Left colon (tissue), 2 donors: ENCODE results near the gene AQP1. TPM values are rescaled to one million over a fixed set of nuclear protein-coding genes. Genes with fewer than 3 reads are reported as not detected.

Experiments used
- ATAC-seq: fragments of 200-7000 bp; cut with Tn5 transposase; one replicate; pipeline ENCODE4 v1.9.1; 2020; ENCODE audit warnings: mild to moderate bottlenecking, moderate library complexity
- DNase-seq, 2 donors: peaks; one replicate each; pipeline ENCODE4 v3.0.0-alpha.2; 2020
- intact Hi-C, 2 donors: fragments of 100-400 bp; cut with DNase I in 1 of 2; cut with micrococcal nuclease in 1 of 2; formaldehyde crosslinking; loops; one replicate each; pipeline versions ENCODE4 v1.11.2 to v1.14.0; 2022; cut with DNase I, micrococcal nuclease
- total RNA-seq, 2 donors: library from RNA; stranded (reverse); fragmentation: NEBNext Ultra II Directional; extraction: Animal tissue kit (Norgen Biotek cat#: 25700); gene quantifications; one replicate each; pipeline ENCODE4 v1.2.1, GENCODE V29; 2021
- donor health status: DM: no; HTN: no; CAD: no.
- donor health status: DM: yes; HTN: yes; CAD: no.

Gene AQP1
- total RNA-seq, 2 donors from 2014 or later: 27.6 to 45.5 TPM

DNA sequence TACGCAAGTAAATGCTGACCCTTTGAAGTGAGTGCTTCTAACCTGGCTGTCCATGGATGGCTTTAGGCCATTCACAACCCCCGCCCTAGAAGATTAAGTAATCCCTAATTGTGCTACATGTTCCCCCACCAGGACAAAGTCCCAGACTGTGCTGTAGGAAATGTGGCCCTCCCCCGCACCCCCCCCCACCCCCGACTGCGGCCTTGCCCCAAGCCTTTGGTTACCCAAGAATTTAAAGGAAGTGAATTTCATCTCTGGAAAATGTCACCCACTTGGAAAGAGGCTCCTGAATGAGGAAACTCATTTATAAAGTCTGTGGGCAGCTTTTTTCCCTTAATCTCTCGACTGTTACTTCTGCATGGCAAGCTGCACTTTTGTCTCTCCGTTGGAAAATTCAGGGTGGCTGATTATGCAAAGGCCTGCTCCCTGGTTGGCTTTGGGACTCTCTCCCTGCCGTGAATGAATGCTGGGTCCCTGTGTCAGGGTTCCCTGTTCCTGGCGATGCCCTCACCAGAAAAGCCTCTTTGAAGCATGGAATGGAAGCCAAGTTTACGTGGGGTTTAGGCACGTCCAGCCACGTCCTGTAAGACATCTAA lies 31.4 kb upstream of the AQP1 start:
- ATAC-seq (no peak), DNase-seq (no peak)
- intact Hi-C loops: no loop called here

DNA sequence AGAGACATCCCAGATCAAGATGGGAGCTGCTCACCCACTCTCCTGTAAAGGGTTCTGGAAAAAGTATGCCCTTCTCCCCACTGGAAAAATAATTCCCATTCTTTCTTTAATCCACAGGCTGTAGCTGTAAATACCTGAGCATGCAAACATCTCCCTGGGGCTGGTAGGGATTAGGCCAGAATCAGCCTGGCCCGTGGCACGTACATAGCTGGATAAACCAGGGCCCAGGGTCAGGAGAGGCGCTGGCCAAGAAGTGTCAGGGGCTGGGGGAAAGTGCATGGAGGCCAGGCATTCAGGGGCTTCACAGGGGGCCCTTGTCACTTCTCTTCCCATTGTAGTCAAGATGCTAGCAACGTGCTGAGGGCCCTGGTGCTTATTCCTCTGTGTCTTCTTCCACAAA lies 30.7 kb upstream of the AQP1 start:
- intact Hi-C loops: no loop called here
- no peak for ATAC-seq
- no peak for DNase-seq

DNA sequence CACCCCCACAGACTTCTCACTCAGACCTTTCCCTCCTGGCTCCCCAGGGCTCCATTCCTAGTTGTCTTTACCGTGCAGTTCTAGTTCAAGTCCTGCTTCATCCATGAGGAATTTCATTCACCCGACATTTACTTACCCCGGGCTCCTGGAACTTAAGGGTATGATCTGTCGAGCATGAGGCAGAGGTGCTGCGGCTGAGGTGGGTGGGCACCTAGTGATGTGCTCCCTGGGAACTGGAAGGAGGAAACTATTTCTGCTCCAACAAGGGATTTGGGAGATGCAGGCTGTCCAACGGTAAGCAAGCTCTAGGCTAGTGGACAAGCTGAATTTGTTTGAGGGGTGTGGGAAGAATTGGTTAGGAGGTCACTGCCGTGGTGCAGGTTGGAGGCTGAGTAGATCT lies 30.2 kb upstream of the AQP1 start:
- ATAC-seq: no peak

DNA sequence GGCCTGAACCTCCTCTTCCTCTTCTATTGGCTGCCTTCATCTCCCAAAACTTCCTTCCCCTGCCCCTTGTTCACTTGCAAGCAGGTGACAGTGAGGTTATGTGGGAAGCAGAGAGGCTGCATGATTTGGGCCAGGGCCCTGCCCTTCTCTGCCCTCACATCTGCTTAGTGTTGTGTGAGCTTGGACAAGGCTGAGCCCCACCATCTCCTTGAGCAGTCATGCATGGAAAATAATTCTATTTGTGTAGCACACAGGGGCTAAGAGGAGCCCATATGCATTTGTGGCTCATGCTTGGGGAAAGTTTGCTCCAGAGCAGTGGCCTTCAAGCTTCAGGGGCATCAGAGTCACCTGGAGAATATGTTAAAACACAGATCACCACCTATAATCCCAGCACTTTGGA lies 26.8 kb upstream of the AQP1 start:
- DNase-seq (no peak), ATAC-seq (no peak)
- intact Hi-C loops: no loop called here

More for the DNA sequence above, 30.2 kb upstream of the AQP1 start:
- no peak for DNase-seq
- intact Hi-C loops: no loop called here

DNA sequence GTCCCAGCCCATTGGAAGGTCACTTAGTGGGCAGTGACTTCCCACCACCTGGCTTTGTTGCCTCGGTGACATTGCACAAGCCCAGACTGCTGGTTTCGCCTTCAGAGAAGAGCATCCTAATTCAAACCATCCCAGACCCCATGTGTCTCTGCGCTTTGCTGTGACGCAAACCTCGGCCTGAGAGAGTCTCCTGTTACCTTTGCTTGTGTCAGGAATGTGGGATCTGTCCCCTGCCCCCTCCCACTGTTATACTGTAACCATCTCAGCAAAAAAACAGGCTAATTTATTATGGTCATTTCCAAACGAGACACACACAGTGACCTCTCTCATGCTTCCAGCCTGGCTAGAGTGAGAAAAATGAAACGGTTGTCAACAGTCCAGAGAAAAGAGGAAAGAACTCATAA lies 25.0 kb upstream of the AQP1 start:
- intact Hi-C loops: no loop called here
- no peak for ATAC-seq
- DNase-seq: no peak

DNA sequence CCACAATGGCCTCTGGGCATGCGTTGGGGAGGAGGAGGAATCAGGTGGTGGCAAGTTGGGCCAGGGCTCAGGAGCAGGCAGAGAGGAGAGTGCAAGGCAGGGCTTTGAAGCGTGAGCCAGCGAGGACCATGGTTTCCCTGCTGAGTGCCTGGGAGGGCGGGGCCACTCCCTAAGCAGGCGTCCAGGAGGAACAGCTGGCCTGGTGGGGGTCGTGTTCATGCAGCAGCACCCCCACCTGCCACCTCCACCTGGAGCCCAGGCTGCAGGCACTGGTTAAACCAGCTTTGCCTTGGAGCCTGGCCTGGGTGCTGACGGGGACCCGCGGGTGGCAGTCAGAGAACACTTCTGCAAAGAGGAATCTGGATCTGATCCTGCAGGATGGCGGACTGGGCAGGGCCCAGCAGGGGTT lies 24.2 kb upstream of the AQP1 start:
- intact Hi-C loops: no loop called here
- no peak for DNase-seq
- ATAC-seq: no peak

DNA sequence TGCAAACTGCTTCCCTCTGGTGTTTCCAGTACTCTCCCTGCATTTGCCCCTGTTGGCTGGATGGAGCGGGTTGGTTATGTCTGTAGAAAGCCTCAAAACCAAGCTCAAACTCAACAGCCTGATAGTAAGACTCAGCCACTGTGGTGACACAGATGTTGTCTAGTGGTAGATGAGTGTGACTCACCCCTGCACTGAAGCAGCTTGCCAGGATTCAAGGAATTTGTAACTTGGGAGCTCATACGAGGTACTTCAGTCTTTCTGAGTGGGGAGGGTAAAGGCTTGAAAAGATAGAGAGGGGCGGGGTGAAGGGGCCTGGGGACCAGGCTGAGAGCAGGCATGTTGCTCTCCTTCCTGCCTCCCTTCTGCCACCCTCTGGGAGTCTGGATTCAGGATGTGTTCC lies 22.9 kb upstream of the AQP1 start:
- DNase-seq (no peak), ATAC-seq (no peak)
- intact Hi-C loops: no loop called here

DNA sequence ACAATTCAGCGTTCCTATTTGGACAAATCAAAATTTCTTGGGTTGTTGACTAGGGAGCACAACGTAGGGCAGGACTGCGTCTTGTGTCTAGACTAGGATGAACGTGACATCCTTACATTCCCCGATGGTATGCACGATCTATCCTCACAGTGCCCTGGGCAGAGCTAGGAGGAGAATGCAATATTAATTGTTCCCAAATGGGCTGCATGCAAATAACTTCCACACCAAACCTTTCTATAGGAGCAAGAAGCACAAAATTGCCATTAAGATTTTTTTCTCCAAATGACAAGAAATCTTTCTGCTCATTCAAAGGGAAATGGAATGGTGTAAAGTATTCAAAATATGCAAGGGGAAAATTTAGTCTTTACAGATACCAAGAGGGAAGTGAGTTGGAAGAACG lies 21.4 kb upstream of the AQP1 start:
- DNase-seq (no peak), ATAC-seq (no peak)
- intact Hi-C loops: no loop called here

DNA sequence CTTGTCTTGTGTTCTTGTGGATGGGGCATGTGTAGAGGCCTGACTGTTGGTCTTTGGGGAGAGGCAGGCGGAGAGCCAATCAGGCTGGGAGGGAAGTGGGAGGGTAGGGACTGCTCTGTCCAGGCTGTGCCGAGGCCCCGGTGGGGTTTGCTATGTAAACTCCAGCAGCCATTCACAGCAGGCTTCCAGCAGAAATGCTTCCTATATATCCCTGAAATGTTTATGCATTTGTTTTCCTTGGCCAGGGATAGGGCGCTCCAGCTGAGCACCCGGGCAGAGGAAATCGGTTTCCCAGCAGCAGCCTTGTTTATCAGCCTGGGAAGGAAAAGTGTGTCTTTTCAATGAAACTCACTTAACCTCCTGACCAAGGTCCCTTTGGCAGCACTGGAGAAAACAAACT lies 18.3 kb upstream of the AQP1 start:
- ATAC-seq (peak; percentile 42), DNase-seq (no peak)
- intact Hi-C loops: no loop called here

DNA sequence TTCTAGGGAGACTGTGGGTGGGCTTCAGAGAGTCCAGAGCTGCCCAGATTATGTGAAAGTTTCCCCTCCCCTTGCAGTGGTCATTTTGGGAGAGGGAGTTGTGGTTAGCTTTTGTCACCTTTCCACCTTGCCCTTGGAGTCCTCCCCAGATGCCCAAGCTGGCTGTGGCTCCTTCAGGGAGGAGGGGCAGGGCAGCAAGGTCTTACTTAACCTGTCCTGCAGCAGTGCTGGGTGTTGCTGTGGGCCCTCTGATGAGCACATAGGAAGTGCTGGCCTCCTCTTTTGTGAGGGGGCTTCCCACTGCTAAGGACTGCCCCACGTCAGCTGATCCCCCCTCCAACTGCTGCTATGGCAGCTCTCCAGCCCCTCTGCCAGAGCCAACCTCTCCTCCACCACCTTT lies 17.6 kb upstream of the AQP1 start:
- no peak for ATAC-seq
- intact Hi-C loops: no loop called here
- DNase-seq: no peak

DNA sequence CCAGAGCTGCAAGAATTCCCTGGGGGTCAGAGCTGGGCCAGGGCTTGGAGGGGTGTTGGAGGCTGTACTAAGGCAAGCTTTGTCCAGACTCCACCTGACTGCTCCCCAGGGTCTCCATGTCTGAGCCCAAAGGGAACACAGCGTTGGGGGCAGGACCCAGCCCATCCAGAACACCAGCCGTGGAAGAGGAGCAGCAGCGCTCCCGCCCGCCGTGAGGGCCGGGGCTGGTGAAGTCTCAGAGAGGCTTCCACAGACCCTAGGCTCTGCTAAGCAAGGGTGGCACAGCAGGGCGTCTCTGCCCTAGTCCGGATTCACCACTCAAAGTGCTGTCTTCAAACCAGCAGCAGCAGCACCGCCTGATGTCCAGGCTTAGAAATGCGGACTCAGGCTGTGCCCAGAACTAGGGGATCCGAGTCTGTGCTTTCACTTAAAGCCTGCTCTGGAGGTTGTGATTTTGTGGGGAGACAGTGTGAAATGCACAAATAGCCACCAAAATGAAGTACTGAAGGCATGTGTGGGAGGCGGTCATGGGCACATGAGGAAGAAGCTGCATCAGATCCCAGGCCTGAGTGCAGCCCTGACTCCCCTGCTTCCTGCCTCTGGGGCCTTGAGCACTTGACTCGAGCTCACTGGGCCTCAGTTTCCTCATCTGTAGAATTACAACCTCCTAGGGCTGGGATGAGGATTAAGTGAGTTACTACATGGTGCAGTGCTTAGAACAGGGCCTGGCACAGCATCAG lies 16.6 kb upstream of the AQP1 start:
- ATAC-seq: no peak
- intact Hi-C loops: no loop called here
- DNase-seq: no peak

DNA sequence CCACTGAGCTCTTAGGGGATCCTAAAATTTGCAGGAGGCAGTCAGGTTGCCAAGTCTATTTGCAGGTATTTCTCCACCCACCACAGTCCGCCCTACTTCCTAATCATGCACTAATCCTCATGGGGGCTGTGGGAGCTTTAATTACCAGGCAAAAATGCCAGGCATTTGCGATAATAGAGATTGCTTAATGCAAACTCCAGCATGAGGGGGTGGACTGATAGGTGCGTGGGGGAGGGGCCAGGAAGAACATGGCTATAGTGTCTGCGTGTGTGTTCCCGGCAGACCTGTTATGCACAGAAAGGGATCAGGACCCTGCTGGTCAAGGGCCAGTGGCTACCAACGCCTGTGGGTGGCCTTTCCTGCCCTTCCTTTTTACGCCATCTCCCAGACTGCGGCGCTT lies 15.6 kb upstream of the AQP1 start:
- DNase-seq (no peak), ATAC-seq (no peak)
- intact Hi-C loops: no loop called here

DNA sequence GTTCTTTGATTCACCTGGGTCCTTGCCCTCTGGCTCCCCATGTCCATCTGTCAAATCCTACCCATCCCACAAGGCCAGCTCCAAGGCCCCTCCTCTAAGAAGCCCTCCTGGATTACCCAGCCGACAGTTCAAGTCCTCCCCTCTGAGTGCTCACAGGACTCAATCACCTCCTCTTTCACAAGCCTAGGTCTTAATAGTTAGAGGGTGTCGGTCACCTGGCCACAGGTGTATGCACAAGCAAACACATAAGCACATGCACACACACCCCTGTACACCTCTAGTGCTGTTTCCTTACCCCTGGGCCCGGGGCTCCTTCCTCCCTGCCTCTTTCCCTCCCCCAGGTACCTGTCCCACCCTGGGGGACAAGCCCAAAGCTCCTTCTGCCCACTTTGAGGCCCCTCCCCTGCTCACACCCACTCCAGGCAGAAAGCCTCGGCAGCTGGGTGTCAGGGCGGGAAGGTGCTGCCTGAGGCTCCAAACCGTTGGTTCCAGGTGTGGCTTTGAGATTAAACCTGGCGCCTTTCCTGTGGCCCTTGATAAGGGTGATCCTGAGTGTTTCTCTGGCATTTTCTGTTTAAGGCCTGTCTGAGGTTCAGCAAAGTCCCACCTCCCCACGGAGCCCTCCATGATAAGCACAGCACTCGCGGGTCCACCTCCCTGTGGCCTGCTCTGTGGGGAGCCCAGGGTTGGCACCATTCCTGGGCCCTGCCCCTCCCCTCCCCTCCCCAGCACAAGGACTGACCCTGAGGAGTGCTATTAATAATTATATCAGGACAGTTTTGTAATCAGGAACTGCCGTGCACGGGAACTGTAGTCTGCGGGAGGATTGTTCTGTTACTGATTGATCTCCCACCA lies 14.6 kb upstream of the AQP1 start:
- ATAC-seq: peak; percentile 71
- DNase-seq: peak in 1 of 2 donors; percentile 22
- intact Hi-C loops: no loop called here

DNA sequence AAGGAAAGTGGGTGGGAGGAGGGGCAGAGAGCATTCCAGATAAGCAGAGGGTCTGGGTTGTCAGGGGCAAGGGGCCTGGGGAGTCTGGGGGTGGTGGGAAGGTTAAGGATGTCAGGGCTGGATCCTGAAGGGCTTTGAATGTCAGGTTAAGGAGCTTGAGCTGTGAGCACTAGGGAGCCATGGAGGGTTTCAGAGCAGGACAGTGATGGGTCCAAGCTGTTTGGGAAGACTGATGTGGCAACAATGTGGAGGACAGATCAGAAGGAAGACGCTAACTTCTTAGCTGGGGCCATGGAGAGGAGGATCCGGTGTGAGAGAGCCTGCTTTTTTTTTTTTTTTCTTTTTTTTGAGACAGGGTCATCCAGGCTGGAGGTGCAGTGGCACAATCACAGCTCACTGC lies 13.9 kb upstream of the AQP1 start:
- ATAC-seq: no peak
- intact Hi-C loops: no loop called here
- DNase-seq: no peak

DNA sequence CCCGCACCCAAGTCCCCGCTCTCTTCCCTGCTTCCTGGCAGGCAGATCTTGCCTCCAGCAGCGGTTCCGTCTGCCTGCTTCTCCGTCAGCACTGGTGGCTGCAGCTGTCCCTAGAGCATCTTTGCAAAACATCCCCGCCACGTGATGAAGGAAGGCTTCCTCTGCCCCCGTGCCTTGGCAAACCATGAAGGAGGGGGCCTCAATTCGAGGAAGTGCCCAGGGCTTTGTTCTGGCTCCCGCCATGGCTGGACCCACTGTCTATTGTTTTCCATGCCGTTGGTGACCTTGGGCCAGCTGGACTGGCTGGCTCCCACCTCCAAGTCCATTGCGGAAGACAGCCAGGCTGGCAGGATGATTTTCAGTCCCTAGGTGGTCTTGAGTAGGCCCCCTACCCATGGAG lies 13.2 kb upstream of the AQP1 start:
- intact Hi-C loops: no loop called here
- DNase-seq (no peak), ATAC-seq (no peak)

DNA sequence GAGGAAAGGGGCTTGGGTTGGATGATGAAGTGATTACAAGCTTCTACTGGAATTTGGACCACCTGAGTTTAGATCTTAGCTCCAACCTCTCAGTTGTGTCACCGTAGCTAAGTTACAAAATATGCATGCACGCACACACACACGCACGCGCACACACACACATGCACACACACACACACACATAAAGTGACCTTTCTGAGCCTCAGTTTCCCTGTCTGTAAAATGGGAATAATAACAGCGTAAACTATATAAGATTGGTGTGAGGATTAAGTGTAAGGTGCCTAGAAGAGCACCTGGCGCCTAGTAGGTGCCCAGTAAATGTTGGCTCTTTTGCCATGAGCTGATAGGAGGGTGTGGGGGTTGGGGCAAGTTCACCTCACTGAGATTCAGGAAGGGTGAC lies 12.6 kb upstream of the AQP1 start:
- DNase-seq (no peak), ATAC-seq (no peak)
- intact Hi-C loops: no loop called here

DNA sequence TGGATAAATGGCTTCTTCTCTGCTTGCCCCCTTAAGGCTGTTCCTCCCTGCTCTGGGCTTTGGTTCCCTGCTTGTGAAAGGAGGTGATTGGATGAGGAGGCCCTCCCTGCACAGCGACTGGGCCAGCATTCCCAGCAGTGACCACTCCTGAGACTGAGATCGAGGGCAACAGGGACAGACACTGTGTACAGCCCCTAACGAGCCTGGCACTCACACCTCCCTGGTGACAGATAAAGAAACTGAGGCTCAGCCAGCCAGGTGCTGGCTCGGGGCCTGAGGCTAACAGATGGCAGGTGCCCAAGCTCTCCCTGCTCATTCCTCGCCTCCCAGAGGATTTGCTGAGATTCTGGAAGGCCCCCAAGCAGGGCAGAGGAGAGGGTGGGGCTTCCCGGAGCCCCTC lies 12.0 kb upstream of the AQP1 start:
- no peak for ATAC-seq
- DNase-seq: no peak
- intact Hi-C loops: no loop called here

DNA sequence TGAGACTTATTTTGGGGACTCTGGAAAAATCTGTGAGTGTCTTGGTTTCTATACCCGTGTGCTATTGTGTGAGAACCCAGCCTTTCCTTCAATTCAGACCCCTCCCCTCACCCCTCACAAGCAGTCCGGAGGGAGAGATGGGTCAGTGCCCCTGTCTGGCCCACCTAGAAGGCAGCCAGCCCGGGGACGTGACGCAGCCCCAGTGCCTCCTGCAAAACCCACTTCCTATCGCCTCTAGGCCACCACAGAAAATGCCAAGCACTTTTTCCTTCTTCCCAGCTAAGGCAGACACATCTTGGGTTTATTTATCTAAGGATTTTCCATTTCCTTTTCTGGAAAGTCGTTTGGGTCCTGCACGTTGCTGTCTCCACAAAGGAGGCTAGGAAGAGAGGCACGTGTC lies 11.6 kb upstream of the AQP1 start:
- intact Hi-C loops: no loop called here
- no peak for DNase-seq
- ATAC-seq: no peak

DNA sequence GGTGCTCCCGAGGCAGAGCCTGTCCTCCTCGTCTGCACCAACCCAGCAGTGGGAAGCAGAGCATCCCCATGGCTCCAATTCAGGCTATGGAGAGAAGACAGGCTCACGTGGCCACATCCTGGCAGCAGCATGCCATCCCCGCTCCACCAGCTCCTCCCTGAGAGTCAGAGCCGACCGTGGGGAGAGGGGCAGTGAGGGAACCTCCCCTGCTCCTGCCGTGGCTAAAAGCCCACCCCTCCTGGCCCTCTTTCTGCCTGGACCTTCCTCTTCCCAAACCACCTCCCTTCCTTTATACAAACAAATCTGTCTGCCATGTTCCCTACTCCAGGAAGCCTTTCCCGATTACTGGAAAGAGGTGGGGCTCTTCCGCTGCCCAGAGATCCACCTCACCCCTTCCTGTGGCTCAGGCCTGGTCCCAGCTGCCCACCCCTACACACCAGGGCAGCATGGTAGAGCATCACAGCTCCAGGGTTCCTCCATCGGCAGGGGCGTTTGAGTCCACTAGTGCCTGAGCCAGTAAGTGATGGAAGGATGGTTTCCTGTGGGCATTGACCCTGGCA lies 10.8 kb upstream of the AQP1 start:
- DNase-seq (no peak), ATAC-seq (no peak)
- intact Hi-C loops: no loop called here

DNA sequence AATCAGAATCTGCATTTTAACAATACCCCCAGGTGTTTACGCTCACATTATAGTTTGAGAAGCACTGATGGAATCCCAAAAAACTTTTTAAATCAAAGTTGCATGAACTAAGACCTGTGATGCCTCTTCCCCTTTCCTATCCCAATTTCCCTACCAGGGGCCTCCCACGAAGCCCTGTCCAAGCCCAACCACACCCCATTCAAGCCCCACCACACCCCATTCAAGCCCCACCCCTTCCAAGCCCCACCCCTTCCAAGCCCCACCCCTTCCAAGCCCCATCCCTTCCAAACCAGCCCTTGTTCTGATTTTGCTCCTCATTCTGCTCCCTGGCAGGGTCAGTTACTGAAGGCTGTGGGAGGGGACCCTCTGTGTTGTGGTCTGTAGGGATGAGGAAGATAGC lies 9.8 kb upstream of the AQP1 start:
- DNase-seq (no peak), ATAC-seq (no peak)
- intact Hi-C loops: no loop called here
